ENCODE measurements around the gene LDHAL6B. TPM values are rescaled to one million over a fixed set of nuclear protein-coding genes. Genes with fewer than 3 reads are reported as not detected.
A peak's percentile ranks its signal among the peaks of the same experiment; 100 is the strongest.

LDHAL6B gene
- not detected for total RNA-seq

GRCh38 chr15:59206623-59207183 is at the start of gene LDHAL6B:
TSS of gene LDHAL6B (plus strand) at chr15:59206843. CDS start at chr15:59206941, 98 bp downstream.
- Histone ChIP-seq H3K4me3 (no peak within 1 kb of the TSS), H3K4me1 (no peaks in the 10 kb centered on the region), H3K27me3 (no peaks in the 10 kb centered on the region), H3K27ac (no peak within 1 kb of the TSS), H3K9me3 (no peaks in the 10 kb centered on the region), H3K36me3 (replicated peaks in 1 of 2; ENCODE audit: insufficient read depth in 1 of 2, low read depth in 2 of 2) (peaks cover 0 to 12% of the 10 kb centered on the region in 2 donors)
- no peak for TF ChIP-seq POLR2A (IDR thresholded peaks at IDR 0.05)
- TF ChIP-seq CTCF (IDR thresholded peaks at IDR 0.05): no peak
- ATAC-seq (no peak), DNase-seq (no peak)
- WGBS, 2 donors: 92 to 97% methylated on average over 29 to 30 of the region's 30 CpGs
- intact Hi-C loops (cut with DNase I): no loop called here

DNA sequence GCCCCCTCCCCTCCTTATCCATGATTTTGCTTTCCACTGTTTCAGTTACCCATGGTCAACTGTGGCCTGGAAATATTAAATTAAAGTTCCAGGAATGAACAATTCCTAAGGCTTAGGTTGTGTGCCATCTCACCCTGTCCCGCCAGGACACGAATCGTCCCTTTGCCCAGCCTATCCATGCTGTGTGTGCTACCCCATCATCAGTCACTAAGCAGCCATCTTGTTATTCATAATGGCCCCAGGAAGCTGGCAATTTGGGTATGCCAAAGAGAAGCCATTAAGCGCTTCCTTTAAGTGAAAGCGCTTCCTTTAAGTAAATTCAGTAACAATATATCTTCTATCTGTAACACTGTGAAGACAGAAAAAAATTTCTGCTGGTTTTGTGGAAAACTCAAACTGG is 49.2 kb upstream of the LDHAL6B start:
- no peak for ATAC-seq
- Histone ChIP-seq H3K27ac (no peak overlapping the region), H3K9me3 (no peaks in the 10 kb centered on the region), H3K27me3 (no peaks in the 10 kb centered on the region), H3K36me3 (replicated peaks in 1 of 2; ENCODE audit: insufficient read depth in 1 of 2, low read depth in 2 of 2) (peaks cover 0 to 16% of the 10 kb centered on the region in 2 donors), H3K4me1 (no peaks in the 10 kb centered on the region), H3K4me3 (no peak overlapping the region)
- intact Hi-C loops (cut with DNase I): no loop called here
- no peak for DNase-seq
- 84 to 92% methylated on average over 5 of the region's 5 CpGs for WGBS, 2 donors
- TF ChIP-seq CTCF (IDR thresholded peaks at IDR 0.05) (no peak), POLR2A (IDR thresholded peaks at IDR 0.05) (no peak)

DNA sequence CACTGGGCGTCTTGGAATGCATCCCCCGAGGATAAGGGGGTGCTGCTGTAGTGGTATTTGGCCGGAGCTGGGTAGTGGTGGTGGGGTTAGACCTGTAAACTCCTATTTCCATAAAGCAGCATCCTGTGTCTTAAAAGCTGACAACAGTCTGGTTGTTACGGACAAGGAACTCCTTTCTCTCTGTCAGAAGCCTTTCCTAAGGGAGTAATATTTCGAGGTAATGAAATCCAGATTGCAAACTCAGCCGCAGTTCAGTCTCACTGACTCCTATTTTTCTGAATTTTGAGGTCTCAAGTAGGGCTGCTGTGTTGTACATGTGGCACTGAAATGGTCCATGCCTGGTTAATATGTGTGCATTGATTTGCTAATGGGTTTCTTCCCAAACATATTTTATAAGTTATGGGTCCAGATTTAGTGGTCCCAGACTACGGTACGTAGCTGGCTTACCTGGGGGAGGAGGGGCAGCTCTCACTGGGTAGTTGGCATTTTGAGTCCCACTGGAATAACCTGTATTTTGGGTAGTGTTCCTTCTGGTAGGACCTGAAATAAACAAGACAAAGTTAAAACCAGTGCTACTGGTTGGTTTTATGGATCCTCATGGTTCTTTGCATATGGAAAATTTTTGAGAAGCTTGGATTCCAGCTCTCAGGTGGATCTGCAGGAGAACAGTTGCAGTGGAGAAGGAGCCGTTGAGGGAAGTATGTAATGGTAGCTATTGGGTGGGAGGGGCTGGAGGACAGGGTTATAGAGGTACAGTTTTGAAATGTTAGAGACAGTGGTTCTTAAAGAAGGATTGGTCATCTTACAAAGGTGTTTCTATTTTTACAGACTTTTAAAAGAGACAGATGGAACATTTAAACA is 48.6 kb upstream of the LDHAL6B start:
- ATAC-seq (no peak), DNase-seq (no peak)
- Histone ChIP-seq H3K36me3 (replicated peaks in 1 of 2; ENCODE audit: insufficient read depth in 1 of 2, low read depth in 2 of 2) (peaks cover 0 to 14% of the 10 kb centered on the region in 2 donors), H3K9me3 (no peaks in the 10 kb centered on the region), H3K4me1 (no peaks in the 10 kb centered on the region), H3K27ac (no peak overlapping the region), H3K4me3 (no peak overlapping the region), H3K27me3 (no peaks in the 10 kb centered on the region)
- TF ChIP-seq POLR2A (IDR thresholded peaks at IDR 0.05): no peak
- TF ChIP-seq CTCF (IDR thresholded peaks at IDR 0.05): no peak
- intact Hi-C loops (cut with DNase I): no loop called here
- WGBS, 2 donors: 93 to 96% methylated on average over 9 of the region's 9 CpGs

DNA sequence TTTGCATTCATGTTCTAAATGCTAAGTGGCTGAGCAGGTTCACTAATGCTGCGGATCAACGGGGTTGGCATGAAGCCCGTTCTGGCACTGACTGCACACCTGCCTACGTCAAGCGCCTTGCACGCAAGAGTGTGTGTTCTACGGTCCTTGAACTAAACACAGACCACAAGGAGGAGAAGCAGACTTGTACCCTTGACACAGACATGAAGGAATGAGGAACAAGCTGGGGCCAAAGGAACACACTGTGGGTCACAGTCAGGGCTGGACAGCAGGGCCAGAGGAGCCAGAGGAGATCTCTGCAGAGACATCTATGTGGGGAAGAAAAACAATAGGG is 48.0 kb upstream of the LDHAL6B start:
- Histone ChIP-seq H3K27ac (no peak overlapping the region), H3K4me1 (no peaks in the 10 kb centered on the region), H3K9me3 (no peaks in the 10 kb centered on the region), H3K4me3 (no peak overlapping the region), H3K27me3 (no peaks in the 10 kb centered on the region), H3K36me3 (replicated peaks in 1 of 2; ENCODE audit: insufficient read depth in 1 of 2, low read depth in 2 of 2) (peaks cover 0 to 10% of the 10 kb centered on the region in 2 donors)
- no peak for TF ChIP-seq POLR2A (IDR thresholded peaks at IDR 0.05)
- TF ChIP-seq CTCF (IDR thresholded peaks at IDR 0.05): no peak
- ATAC-seq (no peak), DNase-seq (peak in 3 of 4 donors; percentile 27 to 41 (median 28))
- WGBS, 2 donors: 65 to 80% methylated on average over 7 of the region's 7 CpGs
- intact Hi-C loops (cut with DNase I): no loop called here

Data from body of pancreas (tissue), 4 donors.